Vagina (tissue), 2 donors: ENCODE results near the gene TMPRSS13. TPM values are rescaled to one million over a fixed set of nuclear protein-coding genes. Genes with fewer than 3 reads are reported as not detected.
A peak's percentile ranks its signal among the peaks of the same experiment; 100 is the strongest.

Experiments
- DNase-seq, 2 donors: peaks; one replicate each; pipeline ENCODE4 v3.0.0-alpha.2; 2017; ENCODE audit errors: extremely low spot score in 2 of 2
- H3K27ac ChIP-seq: fragments of 200-600 bp; sonication (generic); one replicate; pipeline ENCODE4 v1.5.1; 2019
- H3K27me3 ChIP-seq: fragments of 200-600 bp; sonication (generic); one replicate; pipeline ENCODE4 v1.5.1; 2019
- H3K36me3 ChIP-seq, 2 donors: fragments of 200-600 bp; sonication (generic); one replicate each; pipeline ENCODE4 v1.5.1; 2017 to 2019
- H3K4me1 ChIP-seq: fragments of 200-600 bp; sonication (generic); one replicate; pipeline ENCODE4 v1.5.1; 2019
- H3K4me3 ChIP-seq, 2 donors: fragments of 200-600 bp; sonication (generic); 1 replicate in 1 of 2; 2 replicates in 1 of 2; pipeline ENCODE4 v1.5.1; 2016 to 2019
- H3K9me3 ChIP-seq: fragments of 200-600 bp; sonication (generic); one replicate; pipeline ENCODE4 v1.5.1; 2019
- POLR2A ChIP-seq, 2 donors: fragments of 450-650 bp; IDR thresholded peaks; one replicate each; pipeline ENCODE4 v1.6.1; 2017; ENCODE audit warnings: antibody characterized with exemption in 2 of 2, mild to moderate bottlenecking in 2 of 2, moderate library complexity in 2 of 2
- POLR2AphosphoS5 ChIP-seq, 2 donors: sonication (generic); formaldehyde crosslinking; IDR thresholded peaks; one replicate each; pipeline ENCODE4 v1.9.0; 2017; ENCODE audit warnings: antibody characterized with exemption in 2 of 2, mild to moderate bottlenecking in 2 of 2, low read depth in 1 of 2; ENCODE audit not compliant: insufficient read depth in 1 of 2
- intact Hi-C: fragments of 100-400 bp; cut with DNase I; formaldehyde crosslinking; loops from one replicate; pipeline ENCODE4 v1.15.1; 2023
- total RNA-seq: library from RNA; depleted of rRNA; stranded (reverse); fragments of >200 nt; gene quantifications from one replicate; pipeline ENCODE4 v1.2.3, GENCODE V29; 2016
- TF ChIP-seq, protein P1 (sequence below), 3 experiments: fragments of 450-650 bp in 2 of 3; fragments of 200-600 bp in 1 of 3; sonication (generic) in 1 of 3; IDR thresholded peaks; one replicate each; pipeline ENCODE4 v1.5.1; 2017 to 2019; ENCODE audit warnings: antibody characterized with exemption in 3 of 3, mild to moderate bottlenecking in 2 of 3, moderate library complexity in 2 of 3

The TMPRSS13 gene
- total RNA-seq, 1 donor from 2014 or later: 9.6 TPM

DNA sequence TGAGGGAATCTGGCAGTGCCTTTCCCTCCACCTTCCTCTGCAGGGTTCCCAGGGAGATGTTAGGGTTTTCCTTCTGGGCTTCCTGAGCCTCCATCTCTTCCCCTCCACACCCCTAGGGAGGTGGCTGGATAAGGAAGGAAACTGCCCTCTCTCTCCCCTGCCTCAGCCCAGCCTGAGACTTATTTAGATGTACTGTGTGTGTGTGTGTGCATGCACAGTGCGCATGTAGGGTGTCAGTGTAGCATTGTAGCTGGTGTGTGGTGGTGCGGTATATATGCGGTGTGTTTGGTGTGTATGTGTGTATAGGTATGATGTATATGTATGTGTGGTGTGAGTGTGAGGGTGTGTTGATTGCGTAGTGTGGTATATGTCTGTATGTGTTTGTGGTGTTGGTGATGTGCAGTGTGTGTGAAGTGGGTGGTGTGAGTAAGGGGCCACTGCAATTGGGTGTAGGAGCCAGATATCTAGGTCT, 54.3 kb downstream of the TMPRSS13 start:
- TF ChIP-seq POLR2AphosphoS5 (IDR thresholded peaks at IDR 0.05; ENCODE audit: insufficient read depth in 1 of 2, low read depth in 1 of 2): no peak
- no peak for TF ChIP-seq POLR2A (IDR thresholded peaks at IDR 0.05)
- TF ChIP-seq, protein P1, sequence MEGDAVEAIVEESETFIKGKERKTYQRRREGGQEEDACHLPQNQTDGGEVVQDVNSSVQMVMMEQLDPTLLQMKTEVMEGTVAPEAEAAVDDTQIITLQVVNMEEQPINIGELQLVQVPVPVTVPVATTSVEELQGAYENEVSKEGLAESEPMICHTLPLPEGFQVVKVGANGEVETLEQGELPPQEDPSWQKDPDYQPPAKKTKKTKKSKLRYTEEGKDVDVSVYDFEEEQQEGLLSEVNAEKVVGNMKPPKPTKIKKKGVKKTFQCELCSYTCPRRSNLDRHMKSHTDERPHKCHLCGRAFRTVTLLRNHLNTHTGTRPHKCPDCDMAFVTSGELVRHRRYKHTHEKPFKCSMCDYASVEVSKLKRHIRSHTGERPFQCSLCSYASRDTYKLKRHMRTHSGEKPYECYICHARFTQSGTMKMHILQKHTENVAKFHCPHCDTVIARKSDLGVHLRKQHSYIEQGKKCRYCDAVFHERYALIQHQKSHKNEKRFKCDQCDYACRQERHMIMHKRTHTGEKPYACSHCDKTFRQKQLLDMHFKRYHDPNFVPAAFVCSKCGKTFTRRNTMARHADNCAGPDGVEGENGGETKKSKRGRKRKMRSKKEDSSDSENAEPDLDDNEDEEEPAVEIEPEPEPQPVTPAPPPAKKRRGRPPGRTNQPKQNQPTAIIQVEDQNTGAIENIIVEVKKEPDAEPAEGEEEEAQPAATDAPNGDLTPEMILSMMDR (IDR thresholded peaks at IDR 0.05): no peak
- H3K4me3 ChIP-seq: peak overlapping the region in 1 of 2 donors; percentile 58
- intact Hi-C loops: no loop called here
- H3K4me1 ChIP-seq: peaks cover 59% of the 10 kb centered on the region
- no peaks in the 10 kb centered on the region for H3K27me3 ChIP-seq
- no peaks in the 10 kb centered on the region for H3K9me3 ChIP-seq
- H3K27ac ChIP-seq: peak overlapping the region; percentile 80
- peak; percentile 76 to 82 for DNase-seq
- no peaks in the 10 kb centered on the region for H3K36me3 ChIP-seq

DNA sequence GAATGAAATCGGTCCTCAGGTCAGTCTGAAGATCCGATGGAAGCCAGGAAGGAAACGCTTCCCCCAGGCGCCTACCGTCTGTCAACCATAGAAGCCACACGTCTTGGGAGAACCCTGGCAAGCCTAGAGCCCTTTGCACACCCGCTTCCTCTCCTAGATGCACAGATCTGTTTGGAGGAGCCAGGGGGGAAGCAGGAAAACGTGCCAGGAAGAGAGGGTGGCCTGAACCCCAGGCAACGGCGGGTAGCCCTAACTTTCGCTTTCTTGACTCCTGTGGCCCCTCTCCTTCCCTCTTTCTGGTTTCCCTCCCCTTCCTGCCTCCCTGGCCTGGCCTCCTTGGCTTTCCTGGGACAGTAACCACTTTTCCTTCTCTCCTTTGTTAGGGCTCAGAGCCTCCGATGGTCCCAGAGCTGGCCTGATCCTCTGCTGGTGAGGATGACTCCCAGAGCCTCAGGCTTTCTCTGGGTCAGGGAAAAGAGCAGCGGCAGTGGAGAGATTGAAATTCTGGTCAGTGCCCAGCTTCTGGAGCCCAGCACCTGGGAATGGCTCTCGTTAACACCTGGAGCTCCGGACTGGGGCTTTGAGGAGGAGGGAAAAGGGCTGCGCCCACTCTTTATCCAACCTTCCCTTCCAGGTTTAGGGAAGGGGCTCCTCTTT, 54.8 kb downstream of the TMPRSS13 start:
- Histone ChIP-seq H3K9me3 (no peaks in the 10 kb centered on the region), H3K4me1 (peaks cover 62% of the 10 kb centered on the region), H3K27me3 (no peaks in the 10 kb centered on the region), H3K36me3 (no peaks in the 10 kb centered on the region), H3K27ac (peak overlapping the region; percentile 24), H3K4me3 (peak overlapping the region in 1 of 2 donors; percentile 58)
- TF ChIP-seq, protein P1 (IDR thresholded peaks at IDR 0.05): no peak
- TF ChIP-seq POLR2A (IDR thresholded peaks at IDR 0.05) (no peak), POLR2AphosphoS5 (IDR thresholded peaks at IDR 0.05; ENCODE audit: insufficient read depth in 1 of 2, low read depth in 1 of 2) (no peak)
- peak; percentile 84 to 86 for DNase-seq
- intact Hi-C loops: no loop called here

DNA sequence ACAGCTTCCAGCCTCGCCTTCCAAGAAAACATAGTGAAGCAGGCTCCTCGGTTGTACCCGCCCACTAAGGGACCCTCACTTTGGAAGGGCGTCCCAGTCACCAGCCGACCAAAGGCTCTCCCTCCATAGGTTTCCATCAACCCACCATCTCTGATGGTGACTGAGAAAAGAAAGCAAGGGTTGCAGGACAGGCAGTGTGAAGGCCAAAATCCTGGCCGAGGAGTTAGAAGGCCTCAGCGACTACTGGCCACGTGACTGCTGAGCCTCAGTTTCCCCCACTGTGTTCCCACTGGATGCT, 55.4 kb downstream of the TMPRSS13 start:
- intact Hi-C loops: no loop called here
- TF ChIP-seq POLR2A (IDR thresholded peaks at IDR 0.05) (no peak), POLR2AphosphoS5 (IDR thresholded peaks at IDR 0.05; ENCODE audit: insufficient read depth in 1 of 2, low read depth in 1 of 2) (no peak)
- TF ChIP-seq, protein P1 (IDR thresholded peaks at IDR 0.05): no peak
- peaks cover 62% of the 10 kb centered on the region for H3K4me1 ChIP-seq
- H3K27ac ChIP-seq: peak overlapping the region; percentile 24
- H3K9me3 ChIP-seq: no peaks in the 10 kb centered on the region
- H3K36me3 ChIP-seq: no peaks in the 10 kb centered on the region
- no peaks in the 10 kb centered on the region for H3K27me3 ChIP-seq
- no peak overlapping the region for H3K4me3 ChIP-seq
- DNase-seq: peak in 1 of 2 donors; percentile 49

DNA sequence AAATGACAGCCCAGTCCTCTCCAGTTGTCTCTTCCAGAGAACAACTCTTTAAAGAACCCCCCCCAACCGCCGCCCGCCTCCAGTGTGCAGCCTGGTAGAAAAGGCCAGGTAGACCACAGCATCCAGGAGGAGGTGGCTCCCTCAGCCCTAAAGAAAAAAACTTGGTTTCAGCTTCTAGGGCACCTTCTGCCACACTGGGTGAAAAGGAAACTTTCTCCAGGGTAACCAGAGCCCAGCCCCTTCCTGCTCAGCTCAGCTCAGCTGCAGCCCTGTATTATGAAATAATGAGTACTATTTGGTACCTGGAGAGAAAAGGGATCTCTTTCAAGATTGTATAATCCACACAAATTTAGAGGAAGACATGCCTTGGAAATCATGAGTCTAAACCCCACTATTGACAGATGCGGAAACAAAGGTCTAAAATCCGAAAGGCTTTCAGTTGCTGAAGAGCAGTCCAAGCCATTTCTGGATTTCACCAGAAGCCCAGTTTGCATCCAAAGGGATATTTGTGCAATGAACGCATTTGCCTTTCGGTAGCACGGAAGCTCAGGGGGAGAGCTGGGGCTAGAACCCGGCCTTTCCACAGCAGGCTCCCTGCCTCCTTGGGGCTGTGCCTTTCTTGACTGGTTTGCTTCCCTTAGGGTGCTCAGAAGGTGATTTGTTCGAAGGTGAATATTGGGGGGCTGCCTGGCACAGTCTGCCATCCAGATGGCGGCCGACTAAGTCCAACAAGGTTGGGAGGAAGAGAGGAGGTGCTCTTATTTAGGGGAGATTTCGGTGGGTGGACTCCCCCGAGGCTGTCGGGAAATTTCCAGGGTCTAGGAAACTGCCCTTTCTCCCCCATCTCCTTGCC, 56.0 kb downstream of the TMPRSS13 start:
- H3K4me3 ChIP-seq: no peak overlapping the region
- H3K4me1 ChIP-seq: peaks cover 62% of the 10 kb centered on the region
- intact Hi-C loops: no loop called here
- TF ChIP-seq, protein P1 (IDR thresholded peaks at IDR 0.05): no peak
- TF ChIP-seq POLR2A (IDR thresholded peaks at IDR 0.05) (no peak), POLR2AphosphoS5 (IDR thresholded peaks at IDR 0.05; ENCODE audit: insufficient read depth in 1 of 2, low read depth in 1 of 2) (no peak)
- H3K9me3 ChIP-seq: no peaks in the 10 kb centered on the region
- no peaks in the 10 kb centered on the region for H3K36me3 ChIP-seq
- peak; percentile 55 to 84 for DNase-seq
- no peaks in the 10 kb centered on the region for H3K27me3 ChIP-seq
- H3K27ac ChIP-seq: peak overlapping the region; percentile 24
